Mesothelial cell of epicardium (in vitro differentiated cells): ENCODE data around the gene GALNT13. TPM values are rescaled to one million over a fixed set of nuclear protein-coding genes. Genes with fewer than 3 reads are reported as not detected.

ENCODE experiments used
- DNase-seq, 2 experiments: peaks; one replicate each; pipeline ENCODE4 v3.0.0; 2021; ENCODE audit warnings: low spot score in 2 of 2; ENCODE audit not compliant: unreplicated experiment in 2 of 2
- H3K27ac Mint-ChIP-seq: 2 replicates; pipeline ENCODE4 v1.8.0; 2021; ENCODE audit warnings: mixed read lengths
- H3K27me3 Mint-ChIP-seq: 2 replicates; pipeline ENCODE4 v1.8.0; 2021; ENCODE audit warnings: low read depth, mixed read lengths
- H3K36me3 Mint-ChIP-seq: 2 replicates; pipeline ENCODE4 v1.8.0; 2021; ENCODE audit warnings: mixed read lengths
- H3K4me1 Mint-ChIP-seq: 2 replicates; pipeline ENCODE4 v1.8.0; 2021; ENCODE audit warnings: mixed read lengths
- H3K4me3 Mint-ChIP-seq: 2 replicates; pipeline ENCODE4 v1.8.0; 2021; ENCODE audit warnings: mild to moderate bottlenecking, moderate library complexity, mixed read lengths
- H3K9me3 Mint-ChIP-seq: 2 replicates; pipeline ENCODE4 v1.8.0; 2021; ENCODE audit warnings: mixed read lengths
- CTCF ChIP-seq: fragments of 200-600 bp; sonication (generic); IDR thresholded peaks from one replicate; pipeline ENCODE4 v1.5.0; 2021; ENCODE audit warnings: antibody characterized with exemption; ENCODE audit not compliant: unreplicated experiment
- total RNA-seq: library from RNA; stranded (reverse); gene quantifications from 3 replicates; pipeline ENCODE4 v1.2.1, GENCODE V29; 2021

Gene GALNT13
- total RNA-seq, 1 donor from 2014 or later, result 15.8 TPM

- H3K9me3 Mint-ChIP-seq, result peaks cover 11% of the 10 kb centered on the region
- no peaks in the 10 kb centered on the region for H3K27me3 Mint-ChIP-seq
- H3K36me3 Mint-ChIP-seq, result peaks cover 10% of the 10 kb centered on the region
- H3K4me1 Mint-ChIP-seq, result peaks cover 3% of the 10 kb centered on the region
- H3K27ac Mint-ChIP-seq, result no peak overlapping the region
- no peak for DNase-seq
- no peak for TF ChIP-seq CTCF
- H3K4me3 Mint-ChIP-seq, result no peak overlapping the region
Observed at GRCh38 chr2:153944800-153945199, 73.1 kb downstream of the GALNT13 start.

GRCh38 chr2:153946036-153946435 lies 74.3 kb downstream of the GALNT13 start:
- no peaks in the 10 kb centered on the region for H3K27me3 Mint-ChIP-seq
- TF ChIP-seq CTCF, result no peak
- no peak overlapping the region for H3K27ac Mint-ChIP-seq
- H3K4me3 Mint-ChIP-seq, result no peak overlapping the region
- peaks cover 11% of the 10 kb centered on the region for H3K9me3 Mint-ChIP-seq
- peaks cover 10% of the 10 kb centered on the region for H3K36me3 Mint-ChIP-seq
- DNase-seq, result no peak
- H3K4me1 Mint-ChIP-seq, result no peaks in the 10 kb centered on the region

- Mint-ChIP-seq H3K9me3 (peaks cover 4% of the 10 kb centered on the region), H3K4me3 (no peak overlapping the region), H3K27ac (no peak overlapping the region), H3K4me1 (no peaks in the 10 kb centered on the region), H3K27me3 (no peaks in the 10 kb centered on the region), H3K36me3 (peaks cover 3% of the 10 kb centered on the region)
- no peak for TF ChIP-seq CTCF
- no peak for DNase-seq
Observed at GRCh38 chr2:153953761-153954160, 82.0 kb downstream of the GALNT13 start.

GRCh38 chr2:153963256-153963655 lies 91.5 kb downstream of the GALNT13 start:
- H3K4me1 Mint-ChIP-seq, result peaks cover 5% of the 10 kb centered on the region
- no peak for TF ChIP-seq CTCF
- H3K27ac Mint-ChIP-seq, result no peak overlapping the region
- no peaks in the 10 kb centered on the region for H3K27me3 Mint-ChIP-seq
- DNase-seq, result no peak
- H3K9me3 Mint-ChIP-seq, result peaks cover 4% of the 10 kb centered on the region
- H3K36me3 Mint-ChIP-seq, result peaks cover 13% of the 10 kb centered on the region
- no peak overlapping the region for H3K4me3 Mint-ChIP-seq

- no peak for DNase-seq
- no peak overlapping the region for H3K27ac Mint-ChIP-seq
- H3K4me3 Mint-ChIP-seq, result no peak overlapping the region
- no peak for TF ChIP-seq CTCF
- H3K4me1 Mint-ChIP-seq, result peaks cover 12% of the 10 kb centered on the region
- H3K36me3 Mint-ChIP-seq, result peaks cover 5% of the 10 kb centered on the region
- H3K9me3 Mint-ChIP-seq, result peaks cover 4% of the 10 kb centered on the region
- H3K27me3 Mint-ChIP-seq, result no peaks in the 10 kb centered on the region
Observed at GRCh38 chr2:153967248-153967973, 95.7 kb downstream of the GALNT13 start.
